Panc1 (cell line): ENCODE measurements around the gene STK11IP. TPM values are rescaled to one million over a fixed set of nuclear protein-coding genes. Genes with fewer than 3 reads are reported as not detected.

Experiments
- ATAC-seq: fragments of 200-7000 bp; cut with Tn5 transposase; 2 replicates; pipeline ENCODE4 v1.9.1; 2020; ENCODE audit warnings: mild to moderate bottlenecking, moderate library complexity
- BruUV-seq: library from RNA; stranded (reverse); fragments of 400-500 nt; replicated peaks from 2 replicates; lab custom pipeline; 2021; lab: Mats Ljungman, UMichigan
- CTCF ChIA-PET: fragments of 300-600 bp; sonication (Branson Sonifier 250); formaldehyde crosslinking; loops from one replicate; lab custom pipeline; 2022; ENCODE audit warnings: antibody characterized with exemption; lab: Charles Lee
- POLR2A ChIA-PET: fragments of 300-600 bp; sonication (Branson Sonifier 250); formaldehyde crosslinking; loops from one replicate; lab custom pipeline; 2022; ENCODE audit warnings: antibody characterized with exemption; lab: Charles Lee
- DNase-seq: peaks from one replicate; pipeline ENCODE4 v3.0.0-alpha.2; 2010; ENCODE audit warnings: low read depth, low spot score
- H3K27ac ChIP-seq: 2 replicates; pipeline ENCODE4 v1.5.1; 2011; ENCODE audit warnings: mild to moderate bottlenecking, low read length, inconsistent platforms
- H3K27me3 ChIP-seq: fragments of 200-500 bp; sonication (Bioruptor generic); 2 replicates; pipeline ENCODE4 v1.6.0; 2014; ENCODE audit warnings: low read length, inconsistent platforms; ENCODE audit not compliant: control insufficient read depth, insufficient read depth
- H3K36me3 ChIP-seq: fragments of 200-500 bp; sonication (Bioruptor generic); 2 replicates; pipeline ENCODE4 v1.5.1; 2014; ENCODE audit warnings: inconsistent platforms, mild to moderate bottlenecking, low read length, moderate library complexity; ENCODE audit not compliant: control insufficient read depth, insufficient read depth
- H3K4me1 ChIP-seq: 2 replicates; pipeline ENCODE4 v1.5.1; 2011; ENCODE audit warnings: inconsistent platforms, mild to moderate bottlenecking, low read length, moderate library complexity; ENCODE audit not compliant: control insufficient read depth, insufficient read depth
- H3K4me3 ChIP-seq, 2 experiments: 2 replicates each; pipeline ENCODE4 v1.5.1; 2011 to 2012; ENCODE audit warnings: low read depth in 2 of 2, low read length in 2 of 2, mild to moderate bottlenecking in 2 of 2, inconsistent platforms in 1 of 2, moderate library complexity in 1 of 2
- H3K9me3 ChIP-seq: fragments of 200-500 bp; sonication (Bioruptor generic); 2 replicates; pipeline ENCODE4 v1.5.1; 2014; ENCODE audit warnings: low read depth, mild to moderate bottlenecking, inconsistent platforms, low read length, moderate library complexity; ENCODE audit not compliant: control insufficient read depth, insufficient read depth
- POLR2AphosphoS5 ChIP-seq: IDR thresholded peaks from 2 replicates; pipeline ENCODE4 v1.6.1; 2012; ENCODE audit warnings: mild to moderate bottlenecking, low read depth, low read length, moderate library complexity
- SIN3A ChIP-seq: IDR thresholded peaks from 2 replicates; pipeline ENCODE4 v1.6.1; 2012; ENCODE audit warnings: low read depth, mild to moderate bottlenecking, low read length, moderate library complexity, borderline replicate concordance; ENCODE audit not compliant: insufficient read depth
- TCF7L2 ChIP-seq: IDR thresholded peaks from 2 replicates; pipeline ENCODE4 v1.6.1; 2011; ENCODE audit warnings: mild to moderate bottlenecking, low read depth, low read length, inconsistent platforms
- in situ Hi-C: cut with HindIII; loops from 2 replicates; pipeline ENCODE4 v1.10.0; 2016; ENCODE audit warnings: low sequenced_read_pairs, low pct_unique_long_range_greater_than_20kb
- intact Hi-C: fragments of 100-400 bp; cut with micrococcal nuclease; formaldehyde crosslinking; loops from one replicate; pipeline ENCODE4 v1.10.0; 2022; ENCODE audit not compliant: unreplicated experiment
- total RNA-seq: library from RNA; stranded (reverse); gene quantifications from one replicate; pipeline ENCODE4 v1.2.1, GENCODE V29; 2021; ENCODE audit not compliant: unreplicated experiment
- TF ChIP-seq, protein P1 (sequence below), 2 experiments: IDR thresholded peaks; 2 replicates each; pipeline ENCODE4 v1.6.1; 2011 to 2012; ENCODE audit warnings: low read depth in 2 of 2, control low read depth in 1 of 2, low read length in 1 of 2, mild to moderate bottlenecking in 1 of 2, moderate library complexity in 1 of 2; ENCODE audit not compliant: insufficient read depth in 1 of 2
- TF ChIP-seq, protein P2 (sequence below): fragments of 450-650 bp; IDR thresholded peaks from 2 replicates; pipeline ENCODE4 v1.5.1; 2017; ENCODE audit warnings: mild to moderate bottlenecking

STK11IP gene
- total RNA-seq, 1 experiment from 2014 or later = 48.2 TPM

DNA sequence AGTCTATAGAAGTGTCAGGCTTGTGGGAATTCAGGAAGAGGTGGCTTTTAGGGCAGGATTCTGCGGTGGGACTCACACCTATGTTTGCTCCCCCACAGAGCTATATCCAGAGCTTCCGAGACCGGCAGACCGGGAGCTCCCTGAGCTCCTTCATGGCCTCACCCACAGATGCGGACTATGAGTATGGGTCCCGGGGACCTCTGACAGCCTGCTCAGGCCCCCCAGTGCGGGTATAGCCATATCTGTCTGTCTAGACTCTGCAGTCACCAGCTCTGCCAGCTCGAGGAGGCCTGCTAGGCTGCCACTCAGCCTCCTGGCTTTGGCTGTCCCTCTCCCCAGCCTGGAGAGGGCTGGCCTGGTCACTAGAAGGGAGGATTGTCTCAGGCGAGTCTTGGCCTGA lies 48.0 kb upstream of the STK11IP start:
- Histone ChIP-seq H3K4me3 (no peak overlapping the region), H3K4me1 (peaks cover 3% of the 10 kb centered on the region; the same call in 1 of the 2 replicates), H3K27me3 (no peaks in the 10 kb centered on the region), H3K9me3 (no peaks in the 10 kb centered on the region), H3K27ac (no peak overlapping the region), H3K36me3 (no peaks in the 10 kb centered on the region)
- ChIA-PET POLR2A (no interaction called here), CTCF (no interaction called here)
- no peak for DNase-seq
- BruUV-seq = no TSS peak
- in situ Hi-C loops (no loop called here), intact Hi-C loops (no loop called here)
- no peak for TF ChIP-seq TCF7L2
- ATAC-seq = no peak

DNA sequence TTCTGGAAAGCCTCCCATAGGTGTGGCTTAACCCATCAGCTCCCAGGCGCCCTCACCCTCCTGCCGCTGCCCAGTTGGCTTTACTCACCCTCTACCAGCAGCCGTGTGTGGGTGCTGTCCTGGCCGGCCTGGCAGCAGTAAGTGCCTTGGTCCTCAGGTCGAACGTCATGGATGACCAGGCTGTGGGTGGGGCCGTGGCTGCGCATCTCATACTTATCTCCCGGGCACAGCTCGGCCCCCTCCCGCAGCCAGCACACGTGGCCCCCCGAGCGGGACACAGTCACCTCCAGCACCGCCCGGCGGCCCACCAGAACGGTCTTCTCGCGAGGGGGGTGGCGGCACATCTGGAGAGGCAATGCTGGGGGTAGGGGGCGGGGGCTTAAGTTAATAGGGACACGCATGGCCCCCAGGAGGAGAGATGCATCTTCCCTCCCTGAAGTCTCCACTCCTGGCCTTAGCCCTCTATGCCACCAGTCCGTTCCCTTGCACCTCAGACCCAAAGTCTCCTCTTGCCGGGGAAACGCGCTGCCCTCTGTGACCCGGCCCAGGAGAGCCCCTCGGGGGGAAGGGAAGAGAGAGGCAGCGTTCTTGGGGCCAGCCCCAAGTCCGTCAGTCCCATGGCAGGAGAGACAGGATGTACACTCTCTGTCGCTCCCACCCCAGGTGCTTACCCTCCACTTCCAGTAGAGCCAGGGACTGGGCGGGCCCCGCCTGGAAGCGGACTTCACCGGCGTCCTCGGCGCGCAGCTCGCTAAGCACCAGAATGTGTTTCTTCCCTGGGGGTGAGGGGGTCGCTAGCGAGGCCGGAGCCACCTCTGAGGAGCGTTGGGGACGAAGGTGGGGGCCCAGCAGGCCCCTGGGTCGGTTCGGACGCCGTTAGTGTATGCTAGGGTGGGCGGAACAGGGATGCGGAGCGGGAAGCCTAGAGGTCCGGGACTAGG lies 45.9 kb upstream of the STK11IP start:
- Histone ChIP-seq H3K4me3 (peak overlapping the region; percentile 51 to 64), H3K9me3 (no peaks in the 10 kb centered on the region), H3K36me3 (no peaks in the 10 kb centered on the region), H3K27ac (no peak overlapping the region), H3K4me1 (peaks cover 3% of the 10 kb centered on the region; the same call in 1 of the 2 replicates), H3K27me3 (no peaks in the 10 kb centered on the region)
- in situ Hi-C loops (no loop called here), intact Hi-C loops (no loop called here)
- BruUV-seq = no TSS peak
- ATAC-seq = peak; percentile 43
- TF ChIP-seq, protein P1, sequence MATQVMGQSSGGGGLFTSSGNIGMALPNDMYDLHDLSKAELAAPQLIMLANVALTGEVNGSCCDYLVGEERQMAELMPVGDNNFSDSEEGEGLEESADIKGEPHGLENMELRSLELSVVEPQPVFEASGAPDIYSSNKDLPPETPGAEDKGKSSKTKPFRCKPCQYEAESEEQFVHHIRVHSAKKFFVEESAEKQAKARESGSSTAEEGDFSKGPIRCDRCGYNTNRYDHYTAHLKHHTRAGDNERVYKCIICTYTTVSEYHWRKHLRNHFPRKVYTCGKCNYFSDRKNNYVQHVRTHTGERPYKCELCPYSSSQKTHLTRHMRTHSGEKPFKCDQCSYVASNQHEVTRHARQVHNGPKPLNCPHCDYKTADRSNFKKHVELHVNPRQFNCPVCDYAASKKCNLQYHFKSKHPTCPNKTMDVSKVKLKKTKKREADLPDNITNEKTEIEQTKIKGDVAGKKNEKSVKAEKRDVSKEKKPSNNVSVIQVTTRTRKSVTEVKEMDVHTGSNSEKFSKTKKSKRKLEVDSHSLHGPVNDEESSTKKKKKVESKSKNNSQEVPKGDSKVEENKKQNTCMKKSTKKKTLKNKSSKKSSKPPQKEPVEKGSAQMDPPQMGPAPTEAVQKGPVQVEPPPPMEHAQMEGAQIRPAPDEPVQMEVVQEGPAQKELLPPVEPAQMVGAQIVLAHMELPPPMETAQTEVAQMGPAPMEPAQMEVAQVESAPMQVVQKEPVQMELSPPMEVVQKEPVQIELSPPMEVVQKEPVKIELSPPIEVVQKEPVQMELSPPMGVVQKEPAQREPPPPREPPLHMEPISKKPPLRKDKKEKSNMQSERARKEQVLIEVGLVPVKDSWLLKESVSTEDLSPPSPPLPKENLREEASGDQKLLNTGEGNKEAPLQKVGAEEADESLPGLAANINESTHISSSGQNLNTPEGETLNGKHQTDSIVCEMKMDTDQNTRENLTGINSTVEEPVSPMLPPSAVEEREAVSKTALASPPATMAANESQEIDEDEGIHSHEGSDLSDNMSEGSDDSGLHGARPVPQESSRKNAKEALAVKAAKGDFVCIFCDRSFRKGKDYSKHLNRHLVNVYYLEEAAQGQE (IDR thresholded peaks at IDR 0.05; ENCODE audit: insufficient read depth in 1 of 2, low read depth in 2 of 2, low read length in 1 of 2) = no peak
- TF ChIP-seq SIN3A = no peak
- no peak for TF ChIP-seq POLR2AphosphoS5
- TF ChIP-seq, protein P2, sequence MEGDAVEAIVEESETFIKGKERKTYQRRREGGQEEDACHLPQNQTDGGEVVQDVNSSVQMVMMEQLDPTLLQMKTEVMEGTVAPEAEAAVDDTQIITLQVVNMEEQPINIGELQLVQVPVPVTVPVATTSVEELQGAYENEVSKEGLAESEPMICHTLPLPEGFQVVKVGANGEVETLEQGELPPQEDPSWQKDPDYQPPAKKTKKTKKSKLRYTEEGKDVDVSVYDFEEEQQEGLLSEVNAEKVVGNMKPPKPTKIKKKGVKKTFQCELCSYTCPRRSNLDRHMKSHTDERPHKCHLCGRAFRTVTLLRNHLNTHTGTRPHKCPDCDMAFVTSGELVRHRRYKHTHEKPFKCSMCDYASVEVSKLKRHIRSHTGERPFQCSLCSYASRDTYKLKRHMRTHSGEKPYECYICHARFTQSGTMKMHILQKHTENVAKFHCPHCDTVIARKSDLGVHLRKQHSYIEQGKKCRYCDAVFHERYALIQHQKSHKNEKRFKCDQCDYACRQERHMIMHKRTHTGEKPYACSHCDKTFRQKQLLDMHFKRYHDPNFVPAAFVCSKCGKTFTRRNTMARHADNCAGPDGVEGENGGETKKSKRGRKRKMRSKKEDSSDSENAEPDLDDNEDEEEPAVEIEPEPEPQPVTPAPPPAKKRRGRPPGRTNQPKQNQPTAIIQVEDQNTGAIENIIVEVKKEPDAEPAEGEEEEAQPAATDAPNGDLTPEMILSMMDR = no peak
- TF ChIP-seq TCF7L2 = no peak
- POLR2A ChIA-PET = no interaction called here
- no peak for DNase-seq
- CTCF ChIA-PET = interaction anchor here (0.5 to 0.8 kb wide), 3 partner anchors 9 to 129 kb away, joined by 3 to 14 read pairs (median 3); no protein-coding TSS in a partner anchor
